Measurements from ENCODE around the gene GSTM3.
"Not testable (repeated sequence)": the region's sequence is repeated elsewhere in the genome, so short reads cannot be mapped to it uniquely, and the experiment has no call there.

GSTM3 gene

GRCh38 chr1:109726728-109727373, 14.0 kb downstream of the GSTM3 start:
- DNase-seq (ENCODE audit: low spot score) = no peak

- DNase-seq (ENCODE audit: low spot score) = no peak
Observed at GRCh38 chr1:109726007-109726406, 14.8 kb downstream of the GSTM3 start.

- no peak for DNase-seq (ENCODE audit: low spot score)
Observed at GRCh38 chr1:109725510-109725909, 15.3 kb downstream of the GSTM3 start.

- DNase-seq (ENCODE audit: low spot score) = no peak
Observed at GRCh38 chr1:109724933-109725332, 15.9 kb downstream of the GSTM3 start.

GRCh38 chr1:109722908-109723691, 17.7 kb downstream of the GSTM3 start:
- DNase-seq (ENCODE audit: low spot score) = no peak

GRCh38 chr1:109721971-109722370, 18.9 kb downstream of the GSTM3 start:
- no peak for DNase-seq (ENCODE audit: low spot score)

- DNase-seq (ENCODE audit: low spot score) = no peak
Observed at GRCh38 chr1:109721042-109721441, 19.8 kb downstream of the GSTM3 start.

- no peak for DNase-seq (ENCODE audit: low spot score)
Observed at GRCh38 chr1:109719337-109719837, 21.5 kb downstream of the GSTM3 start.

- DNase-seq (ENCODE audit: low spot score) = no peak
Observed at GRCh38 chr1:109718495-109718894, 22.3 kb downstream of the GSTM3 start.

- no peak for DNase-seq (ENCODE audit: low spot score)
Observed at GRCh38 chr1:109717729-109718128, 23.1 kb downstream of the GSTM3 start.

- DNase-seq (ENCODE audit: low spot score) = no peak
Observed at GRCh38 chr1:109716570-109717090, 24.2 kb downstream of the GSTM3 start.

- DNase-seq (ENCODE audit: low spot score) = no peak
Observed at GRCh38 chr1:109716121-109716520, 24.7 kb downstream of the GSTM3 start.

- DNase-seq (ENCODE audit: low spot score) = no peak
Observed at GRCh38 chr1:109714661-109715372, 26.0 kb downstream of the GSTM3 start.

GRCh38 chr1:109713636-109714035, 27.2 kb downstream of the GSTM3 start:
- no peak for DNase-seq (ENCODE audit: low spot score)

- DNase-seq (ENCODE audit: low spot score) = no peak
Observed at GRCh38 chr1:109712321-109712864, 28.4 kb downstream of the GSTM3 start.

- not testable (repeated sequence) for DNase-seq (ENCODE audit: low spot score)
Observed at GRCh38 chr1:109711593-109712320, 29.1 kb downstream of the GSTM3 start, which contains the start of gene GSTM5. TSS of gene GSTM5 (plus strand) at chr1:109712251. CDS start at chr1:109712313, 62 bp downstream.

GRCh38 chr1:109709822-109710221, 31.0 kb downstream of the GSTM3 start:
- DNase-seq (ENCODE audit: low spot score) = not testable (repeated sequence)

GRCh38 chr1:109708949-109709348, 31.9 kb downstream of the GSTM3 start:
- not testable (repeated sequence) for DNase-seq (ENCODE audit: low spot score)

GRCh38 chr1:109705411-109705810, 35.4 kb downstream of the GSTM3 start:
- no peak for DNase-seq (ENCODE audit: low spot score)

GRCh38 chr1:109704173-109704572, 36.7 kb downstream of the GSTM3 start:
- no peak for DNase-seq (ENCODE audit: low spot score)

- not testable (repeated sequence) for DNase-seq (ENCODE audit: low spot score)
Observed at GRCh38 chr1:109702940-109703339, 37.9 kb downstream of the GSTM3 start.
